Measurements from ENCODE around the gene CDK12. TPM values are rescaled to one million over a fixed set of nuclear protein-coding genes. Genes with fewer than 3 reads are reported as not detected.

Gene CDK12
- total RNA-seq, 1 experiment from 2014 or later: 33.6 TPM

- Histone ChIP-seq H3K27me3 (replicated peaks) (no peaks in the 10 kb centered on the region), H3K4me3 (no peak overlapping the region), H3K36me3 (no peaks in the 10 kb centered on the region), H3K27ac (no peak overlapping the region), H3K4me1 (replicated peaks) (no peaks in the 10 kb centered on the region), H3K9me3 (replicated peaks) (no peaks in the 10 kb centered on the region)
- no peak for DNase-seq (ENCODE audit: low read depth in 1 of 2, low spot score in 2 of 2)
These were observed 105.0 kb downstream of the CDK12 start for GRCh38 chr17:39566094-39566850.

- Histone ChIP-seq H3K27me3 (replicated peaks) (no peaks in the 10 kb centered on the region), H3K9me3 (replicated peaks) (no peaks in the 10 kb centered on the region), H3K36me3 (no peaks in the 10 kb centered on the region), H3K4me3 (no peak overlapping the region), H3K27ac (no peak overlapping the region), H3K4me1 (replicated peaks) (peaks cover 9% of the 10 kb centered on the region)
- DNase-seq (ENCODE audit: low read depth in 1 of 2, low spot score in 2 of 2): no peak
These were observed 107.4 kb downstream of the CDK12 start for GRCh38 chr17:39568702-39569101.

GRCh38 chr17:39569126-39569525, 107.8 kb downstream of the CDK12 start:
- no peak overlapping the region for H3K27ac ChIP-seq
- no peaks in the 10 kb centered on the region for H3K9me3 ChIP-seq (replicated peaks)
- no peak for DNase-seq (ENCODE audit: low read depth in 1 of 2, low spot score in 2 of 2)
- no peaks in the 10 kb centered on the region for H3K27me3 ChIP-seq (replicated peaks)
- no peaks in the 10 kb centered on the region for H3K36me3 ChIP-seq
- H3K4me3 ChIP-seq: no peak overlapping the region
- H3K4me1 ChIP-seq (replicated peaks): peaks cover 13% of the 10 kb centered on the region

- no peaks in the 10 kb centered on the region for H3K9me3 ChIP-seq (replicated peaks)
- no peak overlapping the region for H3K4me3 ChIP-seq
- no peak overlapping the region for H3K27ac ChIP-seq
- no peaks in the 10 kb centered on the region for H3K27me3 ChIP-seq (replicated peaks)
- H3K4me1 ChIP-seq (replicated peaks): peaks cover 14% of the 10 kb centered on the region
- DNase-seq (ENCODE audit: low read depth in 1 of 2, low spot score in 2 of 2): no peak
- no peaks in the 10 kb centered on the region for H3K36me3 ChIP-seq
These were observed 110.8 kb downstream of the CDK12 start for GRCh38 chr17:39572121-39572520.

GRCh38 chr17:39573447-39574298, 112.4 kb downstream of the CDK12 start:
- Histone ChIP-seq H3K9me3 (replicated peaks) (no peaks in the 10 kb centered on the region), H3K4me3 (peak overlapping the region; percentile 63), H3K27ac (no peak overlapping the region), H3K4me1 (replicated peaks) (peaks cover 14% of the 10 kb centered on the region), H3K27me3 (replicated peaks) (no peaks in the 10 kb centered on the region), H3K36me3 (no peaks in the 10 kb centered on the region)
- peak; percentile 69 to 80 for DNase-seq (ENCODE audit: low read depth in 1 of 2, low spot score in 2 of 2)

GRCh38 chr17:39576187-39576586, 114.9 kb downstream of the CDK12 start:
- no peak overlapping the region for H3K27ac ChIP-seq
- DNase-seq (ENCODE audit: low read depth in 1 of 2, low spot score in 2 of 2): no peak
- 0 out of 2 replicates have a peak, but pooled peaks cover 3% of the 10 kb centered on the region for H3K27me3 ChIP-seq (replicated peaks)
- no peak overlapping the region for H3K4me3 ChIP-seq
- H3K9me3 ChIP-seq (replicated peaks): no peaks in the 10 kb centered on the region
- peaks cover 18% of the 10 kb centered on the region for H3K4me1 ChIP-seq (replicated peaks)
- no peaks in the 10 kb centered on the region for H3K36me3 ChIP-seq

GRCh38 chr17:39578272-39578671, 117.0 kb downstream of the CDK12 start:
- Histone ChIP-seq H3K4me1 (replicated peaks) (peaks cover 12% of the 10 kb centered on the region), H3K27me3 (replicated peaks) (0 out of 2 replicates have a peak, but pooled peaks cover 6% of the 10 kb centered on the region), H3K27ac (no peak overlapping the region), H3K9me3 (replicated peaks) (no peaks in the 10 kb centered on the region), H3K36me3 (no peaks in the 10 kb centered on the region), H3K4me3 (no peak overlapping the region)
- DNase-seq (ENCODE audit: low read depth in 1 of 2, low spot score in 2 of 2): no peak

GRCh38 chr17:39579318-39580081, 118.2 kb downstream of the CDK12 start:
- peaks cover 6% of the 10 kb centered on the region; the same call in 1 of the 2 replicates for H3K27me3 ChIP-seq (replicated peaks)
- DNase-seq (ENCODE audit: low read depth in 1 of 2, low spot score in 2 of 2): no peak
- peaks cover 3% of the 10 kb centered on the region; the same call in 1 of the 2 replicates for H3K4me1 ChIP-seq (replicated peaks)
- H3K9me3 ChIP-seq (replicated peaks): no peaks in the 10 kb centered on the region
- no peak overlapping the region for H3K4me3 ChIP-seq
- no peaks in the 10 kb centered on the region for H3K36me3 ChIP-seq
- H3K27ac ChIP-seq: no peak overlapping the region

- peaks cover 3% of the 10 kb centered on the region; the same call in 1 of the 2 replicates for H3K4me1 ChIP-seq (replicated peaks)
- H3K27ac ChIP-seq: no peak overlapping the region
- H3K27me3 ChIP-seq (replicated peaks): peaks cover 6% of the 10 kb centered on the region; the same call in 1 of the 2 replicates
- H3K36me3 ChIP-seq: no peaks in the 10 kb centered on the region
- H3K4me3 ChIP-seq: no peak overlapping the region
- no peaks in the 10 kb centered on the region for H3K9me3 ChIP-seq (replicated peaks)
- DNase-seq (ENCODE audit: low read depth in 1 of 2, low spot score in 2 of 2): no peak
These were observed 118.8 kb downstream of the CDK12 start for GRCh38 chr17:39580082-39580468.

- DNase-seq (ENCODE audit: low read depth in 1 of 2, low spot score in 2 of 2): no peak
- Histone ChIP-seq H3K4me3 (no peak overlapping the region), H3K4me1 (replicated peaks) (peaks cover 3% of the 10 kb centered on the region; the same call in 1 of the 2 replicates), H3K36me3 (no peaks in the 10 kb centered on the region), H3K27ac (no peak overlapping the region), H3K9me3 (replicated peaks) (no peaks in the 10 kb centered on the region), H3K27me3 (replicated peaks) (peaks cover 7% of the 10 kb centered on the region; the same call in 1 of the 2 replicates)
These were observed 119.9 kb downstream of the CDK12 start for GRCh38 chr17:39581071-39581758.

- no peak for DNase-seq (ENCODE audit: low read depth in 1 of 2, low spot score in 2 of 2)
- no peak overlapping the region for H3K4me3 ChIP-seq
- peaks cover 3% of the 10 kb centered on the region; the same call in 1 of the 2 replicates for H3K4me1 ChIP-seq (replicated peaks)
- H3K27me3 ChIP-seq (replicated peaks): peaks cover 9% of the 10 kb centered on the region; the same call in 1 of the 2 replicates
- no peaks in the 10 kb centered on the region for H3K9me3 ChIP-seq (replicated peaks)
- H3K36me3 ChIP-seq: no peaks in the 10 kb centered on the region
- no peak overlapping the region for H3K27ac ChIP-seq
These were observed 120.4 kb downstream of the CDK12 start for GRCh38 chr17:39581759-39582085.

GRCh38 chr17:39582658-39583057, 121.4 kb downstream of the CDK12 start:
- H3K4me3 ChIP-seq: no peak overlapping the region
- no peak overlapping the region for H3K27ac ChIP-seq
- no peaks in the 10 kb centered on the region for H3K9me3 ChIP-seq (replicated peaks)
- peaks cover 3% of the 10 kb centered on the region; the same call in 1 of the 2 replicates for H3K4me1 ChIP-seq (replicated peaks)
- H3K36me3 ChIP-seq: no peaks in the 10 kb centered on the region
- H3K27me3 ChIP-seq (replicated peaks): peaks cover 9% of the 10 kb centered on the region; the same call in 1 of the 2 replicates
- no peak for DNase-seq (ENCODE audit: low read depth in 1 of 2, low spot score in 2 of 2)

All from SJSA1 (cell line).